ENCODE results near the gene AK5.

The AK5 gene, protein sequence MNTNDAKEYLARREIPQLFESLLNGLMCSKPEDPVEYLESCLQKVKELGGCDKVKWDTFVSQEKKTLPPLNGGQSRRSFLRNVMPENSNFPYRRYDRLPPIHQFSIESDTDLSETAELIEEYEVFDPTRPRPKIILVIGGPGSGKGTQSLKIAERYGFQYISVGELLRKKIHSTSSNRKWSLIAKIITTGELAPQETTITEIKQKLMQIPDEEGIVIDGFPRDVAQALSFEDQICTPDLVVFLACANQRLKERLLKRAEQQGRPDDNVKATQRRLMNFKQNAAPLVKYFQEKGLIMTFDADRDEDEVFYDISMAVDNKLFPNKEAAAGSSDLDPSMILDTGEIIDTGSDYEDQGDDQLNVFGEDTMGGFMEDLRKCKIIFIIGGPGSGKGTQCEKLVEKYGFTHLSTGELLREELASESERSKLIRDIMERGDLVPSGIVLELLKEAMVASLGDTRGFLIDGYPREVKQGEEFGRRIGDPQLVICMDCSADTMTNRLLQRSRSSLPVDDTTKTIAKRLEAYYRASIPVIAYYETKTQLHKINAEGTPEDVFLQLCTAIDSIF

GRCh38 chr1:77281491-77282186 is at the start of gene AK5:
Gene AK5, plus strand, starts transcription at chr1:77282019. Its CDS starts 295 bp downstream, at chr1:77282314.
- no peak for TF ChIP-seq EZH2phosphoT487 (IDR thresholded peaks at IDR 0.05; ENCODE audit: low read depth)
- TF ChIP-seq CTCF (IDR thresholded peaks at IDR 0.05; ENCODE audit: low read depth, low read length): no peak
- H3K9ac ChIP-seq (ENCODE audit: low read length): no peak within 1 kb of the TSS
- no peak within 1 kb of the TSS for H3K4me2 ChIP-seq (ENCODE audit: low read length)
- no peak within 1 kb of the TSS for H3K4me3 ChIP-seq (ENCODE audit: low read length)
- H3K36me3 ChIP-seq (replicated peaks; ENCODE audit: low read depth, low read length): no peaks in the 10 kb centered on the region
- H2AFZ ChIP-seq (ENCODE audit: low read depth, low read length): no peak within 1 kb of the TSS
- H3K27ac ChIP-seq (ENCODE audit: low read length): no peak within 1 kb of the TSS
- no peaks in the 10 kb centered on the region for H4K20me1 ChIP-seq (ENCODE audit: insufficient read depth, low read length)
- H3K9me3 ChIP-seq (ENCODE audit: insufficient read depth, low read length): no peaks in the 10 kb centered on the region
- no peaks in the 10 kb centered on the region for H3K79me2 ChIP-seq (ENCODE audit: low read length)
- no peaks in the 10 kb centered on the region for H3K4me1 ChIP-seq (ENCODE audit: low read length)
- H3K27me3 ChIP-seq (ENCODE audit: low read depth, low read length): no peaks in the 10 kb centered on the region

DNA sequence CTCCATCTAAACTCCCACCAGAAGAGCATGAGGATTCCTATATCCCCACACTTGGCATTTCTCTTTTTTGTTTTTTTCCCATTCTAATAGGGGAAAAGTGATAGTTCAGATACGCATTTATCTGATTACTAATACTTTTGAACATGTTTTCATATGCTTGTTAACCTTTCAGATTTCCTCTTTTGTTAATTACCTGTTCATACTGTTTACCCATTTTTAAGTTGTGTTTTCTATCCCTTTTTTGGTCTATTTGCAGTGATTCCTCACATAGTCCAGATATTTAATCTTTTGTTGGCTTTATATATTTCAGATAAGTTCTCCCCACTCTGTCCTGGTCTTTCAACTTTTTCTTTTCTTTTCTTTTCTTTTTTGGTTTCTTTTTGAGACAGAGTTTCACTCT is 49.0 kb upstream of the AK5 start:
- Histone ChIP-seq H3K9me3 (ENCODE audit: insufficient read depth, low read length) (no peaks in the 10 kb centered on the region), H2AFZ (ENCODE audit: low read depth, low read length) (no peak overlapping the region), H3K9ac (ENCODE audit: low read length) (no peak overlapping the region), H4K20me1 (ENCODE audit: insufficient read depth, low read length) (no peaks in the 10 kb centered on the region), H3K27ac (ENCODE audit: low read length) (no peak overlapping the region), H3K36me3 (replicated peaks; ENCODE audit: low read depth, low read length) (no peaks in the 10 kb centered on the region), H3K27me3 (ENCODE audit: low read depth, low read length) (no peaks in the 10 kb centered on the region), H3K79me2 (ENCODE audit: low read length) (no peaks in the 10 kb centered on the region), H3K4me2 (ENCODE audit: low read length) (no peak overlapping the region), H3K4me3 (ENCODE audit: low read length) (no peak overlapping the region), H3K4me1 (ENCODE audit: low read length) (no peaks in the 10 kb centered on the region)
- TF ChIP-seq EZH2phosphoT487 (IDR thresholded peaks at IDR 0.05; ENCODE audit: low read depth): no peak
- no peak for TF ChIP-seq CTCF (IDR thresholded peaks at IDR 0.05; ENCODE audit: low read depth, low read length)

- no peak overlapping the region for H3K4me2 ChIP-seq (ENCODE audit: low read length)
- TF ChIP-seq EZH2phosphoT487 (IDR thresholded peaks at IDR 0.05; ENCODE audit: low read depth): no peak
- H3K27me3 ChIP-seq (ENCODE audit: low read depth, low read length): no peaks in the 10 kb centered on the region
- H2AFZ ChIP-seq (ENCODE audit: low read depth, low read length): no peak overlapping the region
- H3K9me3 ChIP-seq (ENCODE audit: insufficient read depth, low read length): no peaks in the 10 kb centered on the region
- no peak overlapping the region for H3K9ac ChIP-seq (ENCODE audit: low read length)
- H4K20me1 ChIP-seq (ENCODE audit: insufficient read depth, low read length): no peaks in the 10 kb centered on the region
- H3K36me3 ChIP-seq (replicated peaks; ENCODE audit: low read depth, low read length): no peaks in the 10 kb centered on the region
- H3K4me1 ChIP-seq (ENCODE audit: low read length): no peaks in the 10 kb centered on the region
- H3K79me2 ChIP-seq (ENCODE audit: low read length): no peaks in the 10 kb centered on the region
- no peak overlapping the region for H3K27ac ChIP-seq (ENCODE audit: low read length)
- no peak overlapping the region for H3K4me3 ChIP-seq (ENCODE audit: low read length)
Measured at GRCh38 chr1:77234096-77234495, 47.7 kb upstream of the AK5 start.

- H2AFZ ChIP-seq (ENCODE audit: low read depth, low read length): no peak overlapping the region
- H3K4me2 ChIP-seq (ENCODE audit: low read length): no peak overlapping the region
- no peaks in the 10 kb centered on the region for H3K27me3 ChIP-seq (ENCODE audit: low read depth, low read length)
- no peaks in the 10 kb centered on the region for H4K20me1 ChIP-seq (ENCODE audit: insufficient read depth, low read length)
- no peaks in the 10 kb centered on the region for H3K36me3 ChIP-seq (replicated peaks; ENCODE audit: low read depth, low read length)
- H3K27ac ChIP-seq (ENCODE audit: low read length): no peak overlapping the region
- no peaks in the 10 kb centered on the region for H3K79me2 ChIP-seq (ENCODE audit: low read length)
- no peaks in the 10 kb centered on the region for H3K4me1 ChIP-seq (ENCODE audit: low read length)
- no peak overlapping the region for H3K9ac ChIP-seq (ENCODE audit: low read length)
- no peaks in the 10 kb centered on the region for H3K9me3 ChIP-seq (ENCODE audit: insufficient read depth, low read length)
- TF ChIP-seq EZH2phosphoT487 (IDR thresholded peaks at IDR 0.05; ENCODE audit: low read depth) (no peak), CTCF (IDR thresholded peaks at IDR 0.05; ENCODE audit: low read depth, low read length) (no peak)
- no peak overlapping the region for H3K4me3 ChIP-seq (ENCODE audit: low read length)
Measured at GRCh38 chr1:77234943-77235342, 46.9 kb upstream of the AK5 start.

Data from OCI-LY3 (cell line).